Astrocyte of the cerebellum (primary cell): Measurements from ENCODE around the gene KCNK4.
"Not testable (repeated sequence)": the region's sequence is repeated elsewhere in the genome, so short reads cannot be mapped to it uniquely, and the experiment has no call there.

Experiments
- DNase-seq: peaks from one replicate; pipeline ENCODE4 v3.0.0-alpha.2; 2011; ENCODE audit warnings: low read depth
- H3K4me3 ChIP-seq: 2 replicates; pipeline ENCODE4 v1.5.1; 2011; ENCODE audit warnings: mild to moderate bottlenecking, low read depth, low read length, moderate library complexity
- CTCF ChIP-seq: IDR thresholded peaks from 2 replicates; pipeline ENCODE4 v1.5.1; 2012; ENCODE audit warnings: low read length, low read depth, moderate library complexity, mild to moderate bottlenecking; ENCODE audit errors: missing control alignments
- in situ Hi-C: cut with HindIII; loops from 2 replicates; pipeline ENCODE4 v1.10.0; 2017; ENCODE audit warnings: low sequenced_read_pairs

KCNK4 gene

GRCh38 chr11:64322925-64323260, 31.8 kb downstream of the KCNK4 start:
- DNase-seq: no peak
- in situ Hi-C loops: loop anchor here (10.0 kb wide), 1 partner anchor 58 kb away; no protein-coding TSS in a partner anchor
- H3K4me3 ChIP-seq: no peak overlapping the region
- no peak for TF ChIP-seq CTCF

- H3K4me3 ChIP-seq: no peak overlapping the region
- TF ChIP-seq CTCF: no peak
- in situ Hi-C loops: loop anchor here (10.0 kb wide), 1 partner anchor 59 kb away; no protein-coding TSS in a partner anchor
- DNase-seq: no peak
These were observed 32.3 kb downstream of the KCNK4 start for GRCh38 chr11:64323373-64323772.

DNA sequence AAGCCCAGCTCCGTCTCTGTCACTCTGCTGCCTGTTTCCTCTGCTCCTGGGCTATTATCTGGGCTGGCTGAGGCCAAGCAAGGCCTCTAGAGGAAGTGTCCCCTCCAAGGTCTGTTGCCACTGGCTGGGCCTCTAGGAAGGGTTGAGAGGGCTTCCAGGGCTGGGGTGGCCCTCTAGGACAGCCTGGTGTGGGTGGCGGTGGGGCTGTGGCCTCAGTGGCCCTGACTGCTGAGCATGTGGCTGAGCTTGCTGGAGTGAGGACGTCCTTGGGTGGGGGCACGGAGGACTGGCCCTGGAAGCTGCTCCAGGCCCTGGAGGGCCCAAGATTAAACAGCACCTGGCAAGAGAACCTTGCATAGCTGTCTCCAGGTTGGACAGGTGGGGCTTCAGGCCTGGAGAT, 32.9 kb downstream of the KCNK4 start:
- H3K4me3 ChIP-seq, DNase-seq: not testable (repeated sequence)
- in situ Hi-C loops: loop anchor here (10.0 kb wide), 1 partner anchor 59 kb away; no protein-coding TSS in a partner anchor

DNA sequence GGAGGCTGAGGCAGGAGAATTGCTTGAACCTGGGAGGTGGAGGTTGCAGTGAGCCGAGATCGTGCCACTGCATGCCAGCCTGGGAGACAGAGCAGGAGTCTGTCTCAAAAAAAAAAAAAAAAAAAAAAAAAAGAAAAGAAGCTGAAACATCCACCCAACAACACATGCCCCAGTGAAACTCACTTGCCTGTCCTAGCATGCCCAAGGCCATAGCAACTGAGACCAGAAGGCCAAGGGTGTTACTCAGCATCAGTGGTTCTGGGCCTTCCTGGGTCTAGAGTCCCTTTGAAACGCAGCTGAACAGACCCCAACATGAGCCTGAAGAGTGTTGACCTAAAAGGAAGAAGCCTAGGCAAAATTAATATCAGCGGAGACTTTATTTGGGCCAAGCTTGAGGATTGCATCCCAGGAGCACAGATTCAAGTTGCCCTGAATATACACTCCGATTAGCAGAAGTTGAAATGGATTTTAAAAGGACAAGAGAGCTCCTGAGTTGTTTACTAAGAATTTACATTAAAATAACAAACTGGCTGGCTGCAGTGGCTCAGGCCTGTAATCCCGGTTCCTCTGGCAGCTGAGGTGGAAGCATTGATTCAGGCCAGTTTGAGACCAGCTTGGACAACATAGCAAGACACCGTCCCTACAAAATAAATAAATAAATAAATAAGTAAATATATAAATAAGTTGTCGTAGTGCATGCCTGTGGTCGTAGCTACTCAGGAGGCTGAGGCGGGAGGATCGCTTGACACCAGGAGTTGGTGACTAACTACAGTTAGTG, 33.8 kb downstream of the KCNK4 start:
- in situ Hi-C loops: loop anchor here (10.0 kb wide), 1 partner anchor 60 kb away; no protein-coding TSS in a partner anchor
- no peak for TF ChIP-seq CTCF
- H3K4me3 ChIP-seq: no peak overlapping the region
- DNase-seq: no peak

GRCh38 chr11:64327375-64327774, 36.3 kb downstream of the KCNK4 start:
- no peak for DNase-seq
- in situ Hi-C loops: loop anchor here (10.0 kb wide), 1 partner anchor 63 kb away; no protein-coding TSS in a partner anchor
- no peak for TF ChIP-seq CTCF
- no peak overlapping the region for H3K4me3 ChIP-seq

GRCh38 chr11:64327993-64328392, 36.9 kb downstream of the KCNK4 start:
- DNase-seq: no peak
- H3K4me3 ChIP-seq: no peak overlapping the region
- no peak for TF ChIP-seq CTCF
- in situ Hi-C loops: loop anchor here (10.0 kb wide), 1 partner anchor 63 kb away; no protein-coding TSS in a partner anchor

DNA sequence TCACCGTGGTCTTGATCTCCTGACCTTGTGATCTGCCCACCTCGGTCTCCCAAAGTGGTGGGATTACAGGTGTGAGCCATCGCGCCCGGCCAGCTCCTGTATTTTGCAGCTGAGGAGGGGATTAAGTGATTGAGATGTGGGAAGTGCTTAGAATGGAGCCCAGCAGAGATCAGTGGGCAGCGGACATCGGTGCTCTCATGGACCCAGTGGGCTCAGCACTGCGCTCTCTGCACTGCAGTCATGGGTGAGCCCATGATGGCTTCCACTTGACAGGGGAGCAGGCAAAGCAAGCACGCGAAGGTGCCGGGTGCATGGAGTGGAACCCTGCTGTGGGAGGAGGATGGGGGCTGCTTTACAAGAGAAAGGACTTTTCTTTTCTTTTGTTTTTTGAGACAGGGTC, 39.8 kb downstream of the KCNK4 start:
- TF ChIP-seq CTCF: no peak
- no peak for DNase-seq
- no peak overlapping the region for H3K4me3 ChIP-seq
- in situ Hi-C loops: no loop called here
